Measurements from ENCODE around the gene EPHA3.

Gene EPHA3

DNA sequence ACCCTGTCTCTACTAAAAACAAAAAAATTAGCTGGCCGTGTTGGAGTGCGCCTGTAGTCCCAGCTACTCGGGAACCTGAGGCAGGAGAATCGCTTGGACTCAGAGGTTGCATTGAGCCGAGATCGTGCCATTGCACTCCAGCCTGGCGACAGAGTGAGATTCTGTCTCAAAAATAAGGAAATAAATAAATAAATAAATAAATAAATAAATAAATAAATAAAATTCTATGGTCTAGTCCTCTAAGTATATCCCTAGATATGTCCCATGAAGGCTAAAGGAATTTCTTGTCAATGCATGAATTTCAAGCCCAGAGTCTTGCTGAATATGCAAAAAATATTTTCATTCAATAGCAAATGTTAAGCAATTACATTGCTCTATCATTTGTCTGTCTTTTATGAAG is 149.0 kb downstream of the EPHA3 start:
- no peak for DNase-seq (ENCODE audit: low read depth)
- no peak overlapping the region for H3K4me3 ChIP-seq (ENCODE audit: low read length)
- TF ChIP-seq, protein P1, sequence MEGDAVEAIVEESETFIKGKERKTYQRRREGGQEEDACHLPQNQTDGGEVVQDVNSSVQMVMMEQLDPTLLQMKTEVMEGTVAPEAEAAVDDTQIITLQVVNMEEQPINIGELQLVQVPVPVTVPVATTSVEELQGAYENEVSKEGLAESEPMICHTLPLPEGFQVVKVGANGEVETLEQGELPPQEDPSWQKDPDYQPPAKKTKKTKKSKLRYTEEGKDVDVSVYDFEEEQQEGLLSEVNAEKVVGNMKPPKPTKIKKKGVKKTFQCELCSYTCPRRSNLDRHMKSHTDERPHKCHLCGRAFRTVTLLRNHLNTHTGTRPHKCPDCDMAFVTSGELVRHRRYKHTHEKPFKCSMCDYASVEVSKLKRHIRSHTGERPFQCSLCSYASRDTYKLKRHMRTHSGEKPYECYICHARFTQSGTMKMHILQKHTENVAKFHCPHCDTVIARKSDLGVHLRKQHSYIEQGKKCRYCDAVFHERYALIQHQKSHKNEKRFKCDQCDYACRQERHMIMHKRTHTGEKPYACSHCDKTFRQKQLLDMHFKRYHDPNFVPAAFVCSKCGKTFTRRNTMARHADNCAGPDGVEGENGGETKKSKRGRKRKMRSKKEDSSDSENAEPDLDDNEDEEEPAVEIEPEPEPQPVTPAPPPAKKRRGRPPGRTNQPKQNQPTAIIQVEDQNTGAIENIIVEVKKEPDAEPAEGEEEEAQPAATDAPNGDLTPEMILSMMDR (conservative IDR thresholded peaks at IDR 0.05; ENCODE audit: low read length): no peak

DNA sequence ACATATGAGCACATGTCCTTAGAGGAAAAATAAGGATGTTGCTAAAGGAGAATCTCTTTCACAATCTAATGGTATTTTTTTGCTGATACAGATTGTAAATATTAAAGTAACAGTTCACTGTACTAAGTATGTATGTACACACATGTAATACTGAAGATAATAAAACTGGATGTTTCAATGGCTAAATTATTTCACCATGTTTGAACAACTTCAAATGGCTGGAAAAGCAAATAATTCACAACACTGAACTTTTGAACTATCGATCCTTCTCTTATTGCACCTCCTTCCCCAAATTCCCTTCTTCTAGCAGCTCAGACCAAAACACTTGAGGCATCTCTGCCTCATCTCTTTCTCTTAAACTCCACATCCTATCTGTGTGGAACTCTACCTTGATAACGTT is 149.5 kb downstream of the EPHA3 start:
- DNase-seq (ENCODE audit: low read depth): no peak
- no peak overlapping the region for H3K4me3 ChIP-seq (ENCODE audit: low read length)
- TF ChIP-seq, protein P1 (conservative IDR thresholded peaks at IDR 0.05; ENCODE audit: low read length): no peak

DNA sequence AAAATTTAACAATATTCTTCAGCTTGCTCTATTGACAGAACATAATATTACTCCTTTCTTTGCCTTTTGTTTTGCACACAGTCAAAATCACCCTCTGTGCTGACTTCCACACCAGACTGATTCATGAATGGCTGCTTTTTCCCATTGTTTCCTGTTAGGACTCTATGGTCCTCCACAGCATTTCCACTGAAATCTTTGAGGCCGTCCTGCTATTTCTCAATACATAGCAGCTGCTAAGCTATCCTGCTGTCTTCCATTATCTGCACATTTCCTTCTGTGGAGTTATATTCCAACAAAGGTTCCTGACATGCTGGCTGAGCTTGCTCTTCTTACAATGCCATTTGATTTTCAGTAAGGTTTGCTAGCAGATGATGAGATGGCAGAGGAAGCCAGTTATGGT is 153.3 kb downstream of the EPHA3 start:
- no peak for DNase-seq (ENCODE audit: low read depth)
- no peak overlapping the region for H3K4me3 ChIP-seq (ENCODE audit: low read length)
- TF ChIP-seq, protein P1 (conservative IDR thresholded peaks at IDR 0.05; ENCODE audit: low read length): no peak

DNA sequence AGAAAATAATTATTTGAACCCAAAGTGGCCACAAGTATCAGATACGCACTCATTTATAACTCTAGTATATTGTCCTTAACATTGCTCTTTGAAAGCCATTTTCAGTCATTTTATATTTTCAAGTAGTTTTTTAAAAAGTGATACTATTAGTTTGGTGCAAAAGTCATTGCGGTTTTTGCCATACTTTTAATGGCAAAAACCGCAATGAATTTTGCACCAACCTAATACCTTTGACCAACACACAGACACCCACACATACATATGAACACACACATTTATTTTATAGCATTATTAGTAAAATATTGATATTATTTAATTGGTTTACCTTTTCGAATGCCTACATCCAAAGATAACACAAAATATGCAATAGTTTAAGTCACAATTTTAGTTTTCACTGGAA is 154.3 kb downstream of the EPHA3 start:
- DNase-seq (ENCODE audit: low read depth): no peak
- TF ChIP-seq, protein P1 (conservative IDR thresholded peaks at IDR 0.05; ENCODE audit: low read length): no peak
- H3K4me3 ChIP-seq (ENCODE audit: low read length): no peak overlapping the region

DNA sequence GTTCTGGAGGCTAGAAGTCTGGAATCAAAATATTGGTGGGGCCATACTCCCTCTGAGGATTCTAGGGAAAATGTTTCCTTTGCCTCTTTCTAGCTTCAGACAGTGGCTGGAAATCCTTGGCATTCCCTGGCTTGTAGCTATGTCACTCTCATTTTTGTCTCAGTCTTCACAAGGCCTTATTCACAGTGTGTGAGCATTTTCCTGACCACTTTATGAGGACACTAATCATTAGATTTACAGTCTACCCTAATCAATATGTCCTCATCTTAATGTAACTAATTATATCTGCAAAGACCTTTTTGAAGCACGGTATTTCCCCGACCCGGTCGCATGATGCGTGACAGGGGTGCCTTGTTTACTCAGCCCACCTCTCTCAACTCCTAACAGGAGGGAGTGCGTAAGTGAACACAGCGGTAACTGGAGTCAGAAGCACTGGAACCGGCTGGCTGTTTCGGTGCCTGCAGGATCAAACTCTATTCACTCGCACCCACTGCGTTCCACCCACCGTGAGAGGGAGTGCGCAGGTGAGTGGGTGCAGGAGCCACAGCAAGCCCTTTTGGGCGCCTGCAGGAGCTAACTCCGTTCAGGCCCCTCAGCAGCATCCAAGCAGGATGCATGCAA is 155.0 kb downstream of the EPHA3 start:
- H3K4me3 ChIP-seq (ENCODE audit: low read length): no peak overlapping the region
- DNase-seq (ENCODE audit: low read depth): no peak
- TF ChIP-seq, protein P1 (conservative IDR thresholded peaks at IDR 0.05; ENCODE audit: low read length): no peak

DNA sequence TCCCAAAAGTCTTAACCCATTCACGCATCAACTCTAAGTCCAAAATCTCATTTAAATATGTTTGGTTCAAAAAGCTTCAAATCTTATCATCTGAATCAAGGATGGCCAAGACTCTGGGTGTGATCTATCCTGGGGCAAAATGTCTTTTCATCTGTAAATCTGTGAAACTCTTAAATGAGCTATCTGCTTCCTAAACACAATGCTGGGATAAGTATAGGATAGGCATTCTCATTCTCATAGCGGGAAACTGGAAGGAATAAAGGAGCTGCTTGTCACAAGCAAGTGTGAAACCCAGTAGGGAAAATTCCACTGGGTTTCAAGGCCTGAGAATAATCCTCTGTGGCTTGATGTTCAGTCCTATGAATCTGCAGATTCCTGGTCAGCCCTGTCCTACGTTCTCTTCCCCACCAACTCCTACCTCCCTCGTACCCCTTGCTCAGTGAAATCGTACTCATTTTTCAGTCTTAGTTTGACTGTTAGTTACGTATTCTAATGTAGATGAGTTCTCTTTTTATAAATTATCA is 156.7 kb downstream of the EPHA3 start:
- TF ChIP-seq, protein P1 (conservative IDR thresholded peaks at IDR 0.05; ENCODE audit: low read length): no peak
- no peak for DNase-seq (ENCODE audit: low read depth)
- H3K4me3 ChIP-seq (ENCODE audit: low read length): no peak overlapping the region

DNA sequence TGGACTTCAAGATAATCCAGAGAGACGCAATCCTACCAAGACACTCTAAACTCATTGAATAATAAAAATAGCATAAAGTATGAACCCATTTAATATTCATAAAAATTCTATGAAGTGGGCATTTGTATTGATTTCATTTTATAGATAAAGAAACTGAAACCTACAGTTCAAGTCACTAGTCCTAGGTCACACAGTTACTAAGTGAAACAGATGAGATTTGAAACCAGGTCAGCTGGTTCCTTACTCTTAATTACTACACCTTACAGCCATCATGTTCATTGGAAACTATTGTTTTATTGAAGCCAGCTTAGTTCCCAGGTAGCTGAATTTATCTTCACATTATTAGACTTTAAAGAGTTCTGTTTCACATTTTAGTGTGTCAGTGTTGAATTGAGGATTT is 158.7 kb downstream of the EPHA3 start:
- H3K4me3 ChIP-seq (ENCODE audit: low read length): no peak overlapping the region
- DNase-seq (ENCODE audit: low read depth): no peak
- TF ChIP-seq, protein P1 (conservative IDR thresholded peaks at IDR 0.05; ENCODE audit: low read length): no peak
